Neural progenitor cell (in vitro differentiated cells): ENCODE data around the gene SLC12A9.

Experiments
- EZH2 ChIP-seq: fragments of 200-600 bp; sonication (generic); IDR thresholded peaks from 2 replicates; pipeline ENCODE4 v1.6.1; 2017; ENCODE audit warnings: antibody characterized with exemption, mild to moderate bottlenecking, moderate library complexity
- TF ChIP-seq, protein P1 (sequence below): fragments of 200-600 bp; sonication (generic); IDR thresholded peaks from 2 replicates; pipeline ENCODE4 v1.5.1; 2017; ENCODE audit warnings: antibody characterized with exemption, mild to moderate bottlenecking

DNA sequence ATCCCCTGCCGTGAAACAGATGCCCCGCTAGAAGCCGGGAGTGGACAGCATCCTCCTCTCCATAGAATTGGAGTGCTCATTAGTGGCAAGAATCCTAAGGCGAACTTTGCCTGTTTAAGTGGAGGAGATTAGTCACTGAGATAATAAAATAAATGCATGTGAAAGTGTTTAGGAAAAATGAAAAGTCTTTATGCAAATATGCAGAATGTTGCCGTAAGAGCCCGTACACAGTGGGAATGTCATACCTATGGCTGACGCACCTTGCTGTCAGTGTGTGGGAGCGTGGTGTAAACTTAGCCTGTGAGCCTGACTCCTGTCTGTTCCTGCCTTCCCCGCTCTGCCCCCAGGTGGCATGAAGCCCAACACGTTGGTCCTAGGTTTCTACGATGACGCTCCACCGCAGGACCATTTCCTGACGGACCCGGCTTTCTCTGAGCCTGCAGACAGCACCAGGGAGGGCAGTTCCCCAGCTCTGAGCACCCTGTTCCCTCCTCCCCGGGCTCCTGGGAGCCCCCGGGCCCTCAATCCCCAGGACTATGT is 12.9 kb downstream of the SLC12A9 start:
- no peak for TF ChIP-seq EZH2
- TF ChIP-seq, protein P1, sequence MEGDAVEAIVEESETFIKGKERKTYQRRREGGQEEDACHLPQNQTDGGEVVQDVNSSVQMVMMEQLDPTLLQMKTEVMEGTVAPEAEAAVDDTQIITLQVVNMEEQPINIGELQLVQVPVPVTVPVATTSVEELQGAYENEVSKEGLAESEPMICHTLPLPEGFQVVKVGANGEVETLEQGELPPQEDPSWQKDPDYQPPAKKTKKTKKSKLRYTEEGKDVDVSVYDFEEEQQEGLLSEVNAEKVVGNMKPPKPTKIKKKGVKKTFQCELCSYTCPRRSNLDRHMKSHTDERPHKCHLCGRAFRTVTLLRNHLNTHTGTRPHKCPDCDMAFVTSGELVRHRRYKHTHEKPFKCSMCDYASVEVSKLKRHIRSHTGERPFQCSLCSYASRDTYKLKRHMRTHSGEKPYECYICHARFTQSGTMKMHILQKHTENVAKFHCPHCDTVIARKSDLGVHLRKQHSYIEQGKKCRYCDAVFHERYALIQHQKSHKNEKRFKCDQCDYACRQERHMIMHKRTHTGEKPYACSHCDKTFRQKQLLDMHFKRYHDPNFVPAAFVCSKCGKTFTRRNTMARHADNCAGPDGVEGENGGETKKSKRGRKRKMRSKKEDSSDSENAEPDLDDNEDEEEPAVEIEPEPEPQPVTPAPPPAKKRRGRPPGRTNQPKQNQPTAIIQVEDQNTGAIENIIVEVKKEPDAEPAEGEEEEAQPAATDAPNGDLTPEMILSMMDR = no peak
